ENCODE results near the gene RASSF6. TPM values are rescaled to one million over a fixed set of nuclear protein-coding genes. Genes with fewer than 3 reads are reported as not detected.

Gene RASSF6
- total RNA-seq, 1 donor from 2014 or later = 5.3 TPM

GRCh38 chr4:73593631-73594241 lies 26.5 kb downstream of the RASSF6 start:
- Mint-ChIP-seq H3K4me1 (ENCODE audit: unreplicated experiment) (peaks cover 10% of the 10 kb centered on the region), H3K36me3 (no peaks in the 10 kb centered on the region), H3K9me3 (no peaks in the 10 kb centered on the region), H3K27ac (no peak overlapping the region), H3K4me3 (no peak overlapping the region), H3K27me3 (no peaks in the 10 kb centered on the region)
- peak; percentile 80 for TF ChIP-seq CTCF (conservative IDR thresholded peaks at IDR 0.05)
- DNase-seq (ENCODE audit: extremely low spot score, unreplicated experiment) = no peak

DNA sequence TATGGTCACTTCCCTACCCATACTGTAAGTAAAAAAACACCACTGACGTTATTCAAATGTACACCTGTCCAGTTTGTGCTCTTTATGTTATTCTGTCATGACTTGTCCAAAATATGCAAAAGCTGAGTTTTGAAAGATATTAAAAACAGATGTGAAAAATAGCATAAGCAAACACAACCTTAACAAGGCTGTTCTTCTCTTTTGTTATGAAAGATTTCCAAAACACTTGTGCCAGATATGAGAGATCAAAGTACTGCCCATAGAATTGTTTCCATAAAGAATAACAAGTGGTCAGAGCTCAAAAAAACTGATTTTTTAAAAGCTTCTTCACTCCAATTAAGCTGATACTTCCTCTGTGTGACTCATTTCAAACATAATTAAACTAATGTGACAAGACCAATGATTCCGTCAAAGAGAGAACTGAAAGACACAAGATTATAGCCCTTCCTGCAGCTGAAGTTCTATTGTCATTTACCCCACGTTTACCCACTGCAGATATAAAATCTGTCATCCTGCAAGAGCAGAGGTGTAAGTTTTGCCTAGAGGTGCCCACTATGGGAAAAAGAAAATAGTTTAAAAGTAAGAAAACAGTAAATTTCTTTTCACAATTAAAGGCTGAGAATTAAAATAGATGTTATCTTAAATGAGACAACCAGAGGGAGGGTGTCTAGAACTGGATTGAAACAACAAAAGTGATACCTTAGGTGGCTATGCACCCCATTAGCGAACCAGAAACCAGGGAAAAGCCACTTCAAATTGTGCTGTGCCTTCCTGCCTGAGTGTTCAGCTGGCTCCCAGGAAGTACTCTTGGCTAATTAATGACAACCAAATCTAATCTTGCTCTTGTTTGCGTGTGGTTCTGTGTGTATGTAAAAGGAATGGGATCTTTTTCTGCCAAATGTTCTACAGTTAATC lies 30.1 kb downstream of the RASSF6 start:
- no peaks in the 10 kb centered on the region for H3K27me3 Mint-ChIP-seq
- DNase-seq (ENCODE audit: extremely low spot score, unreplicated experiment) = no peak
- H3K36me3 Mint-ChIP-seq = no peaks in the 10 kb centered on the region
- H3K9me3 Mint-ChIP-seq = no peaks in the 10 kb centered on the region
- TF ChIP-seq CTCF (conservative IDR thresholded peaks at IDR 0.05) = no peak
- no peak overlapping the region for H3K4me3 Mint-ChIP-seq
- peaks cover 10% of the 10 kb centered on the region for H3K4me1 Mint-ChIP-seq (ENCODE audit: unreplicated experiment)
- H3K27ac Mint-ChIP-seq = peak overlapping the region; percentile 24

DNA sequence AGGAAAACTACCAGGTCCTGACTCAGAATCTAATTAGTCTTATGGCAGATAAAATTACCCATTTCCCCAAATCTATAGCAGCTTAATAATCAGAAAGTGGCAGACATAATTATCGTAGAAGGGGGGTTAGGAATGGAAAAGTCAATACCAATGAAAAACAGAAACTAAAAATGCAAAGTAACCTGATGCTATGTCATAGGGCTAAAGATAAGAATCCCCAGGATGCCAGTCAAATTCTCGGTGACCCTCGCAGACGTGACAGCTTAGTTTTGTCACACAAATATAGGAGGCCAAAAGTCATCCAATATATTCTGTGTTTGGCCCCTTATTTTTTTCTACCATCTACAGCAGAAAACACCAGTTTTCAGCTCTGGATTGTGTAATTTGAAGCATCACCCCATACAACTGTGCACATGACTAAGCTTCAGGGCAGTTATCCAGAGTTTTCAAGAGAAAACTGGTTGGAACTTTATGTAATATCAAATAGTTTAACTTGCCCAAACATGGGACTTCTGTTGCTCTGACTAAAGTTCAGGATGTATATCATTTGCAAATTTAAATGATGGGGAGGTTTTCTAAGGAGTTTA lies 30.9 kb downstream of the RASSF6 start:
- Mint-ChIP-seq H3K36me3 (no peaks in the 10 kb centered on the region), H3K9me3 (no peaks in the 10 kb centered on the region), H3K27ac (peak overlapping the region; percentile 24), H3K4me1 (ENCODE audit: unreplicated experiment) (peaks cover 10% of the 10 kb centered on the region), H3K4me3 (no peak overlapping the region), H3K27me3 (no peaks in the 10 kb centered on the region)
- no peak for TF ChIP-seq CTCF (conservative IDR thresholded peaks at IDR 0.05)
- no peak for DNase-seq (ENCODE audit: extremely low spot score, unreplicated experiment)

DNA sequence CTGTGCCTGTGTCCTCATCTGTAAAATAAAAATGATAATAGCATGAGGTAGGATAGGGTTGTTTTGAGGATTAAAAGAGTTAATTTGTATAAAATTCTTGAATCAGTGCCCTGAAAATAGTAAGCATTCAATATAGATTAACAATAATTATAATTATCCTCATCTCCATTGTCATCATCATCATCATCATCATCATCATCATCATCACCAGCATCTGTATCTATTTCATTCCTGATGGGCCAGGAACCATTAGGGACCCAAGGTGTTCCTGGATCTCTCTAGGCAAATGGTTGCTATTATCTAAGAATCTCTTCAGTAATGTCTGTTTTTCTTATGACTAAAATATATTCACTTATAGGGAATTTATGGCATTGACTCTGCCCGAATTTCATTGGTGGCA lies 31.6 kb downstream of the RASSF6 start:
- H3K36me3 Mint-ChIP-seq = no peaks in the 10 kb centered on the region
- no peak overlapping the region for H3K4me3 Mint-ChIP-seq

GRCh38 chr4:73586666-73587065 lies 33.6 kb downstream of the RASSF6 start:
- no peak overlapping the region for H3K4me3 Mint-ChIP-seq
- no peak overlapping the region for H3K27ac Mint-ChIP-seq
- no peak for DNase-seq (ENCODE audit: extremely low spot score, unreplicated experiment)
- no peaks in the 10 kb centered on the region for H3K36me3 Mint-ChIP-seq
- peaks cover 10% of the 10 kb centered on the region for H3K4me1 Mint-ChIP-seq (ENCODE audit: unreplicated experiment)
- H3K27me3 Mint-ChIP-seq = no peaks in the 10 kb centered on the region
- no peaks in the 10 kb centered on the region for H3K9me3 Mint-ChIP-seq
- no peak for TF ChIP-seq CTCF (conservative IDR thresholded peaks at IDR 0.05)

More for the DNA sequence above, 31.6 kb downstream of the RASSF6 start:
- no peak for TF ChIP-seq CTCF (conservative IDR thresholded peaks at IDR 0.05)
- no peak for DNase-seq (ENCODE audit: extremely low spot score, unreplicated experiment)
- Mint-ChIP-seq H3K4me1 (ENCODE audit: unreplicated experiment) (peaks cover 10% of the 10 kb centered on the region), H3K9me3 (no peaks in the 10 kb centered on the region), H3K27ac (no peak overlapping the region), H3K27me3 (no peaks in the 10 kb centered on the region)

Measured in type B pancreatic cell (in vitro differentiated cells).